ENCODE data around the gene OSR1. TPM values are rescaled to one million over a fixed set of nuclear protein-coding genes. Genes with fewer than 3 reads are reported as not detected.

OSR1 gene
- total RNA-seq, 1 donor from 2014 or later, result not detected

- Mint-ChIP-seq H3K36me3 (ENCODE audit: low read depth) (peaks cover 8% of the 10 kb centered on the region), H3K27ac (no peak overlapping the region), H3K4me1 (peaks cover 38% of the 10 kb centered on the region), H3K27me3 (peaks cover 50% of the 10 kb centered on the region), H3K4me3 (no peak overlapping the region), H3K9me3 (no peaks in the 10 kb centered on the region)
- intact Hi-C loops (cut with micrococcal nuclease), result loop anchor here (5.0 kb wide), 7 partner anchors 642 to 1598 kb away; partner anchors contain the start of genes GDF7, GEN1, HS1BP3 and LDAH
- CTCF ChIA-PET, result no interaction called here
- no peak for ATAC-seq (ENCODE audit: low read depth)
- TF ChIP-seq CTCF (IDR thresholded peaks at IDR 0.05), result no peak
- POLR2A ChIA-PET, result no interaction called here
- no peak for DNase-seq
Observed at GRCh38 chr2:19349911-19350677, 8.3 kb downstream of the OSR1 start.

DNA sequence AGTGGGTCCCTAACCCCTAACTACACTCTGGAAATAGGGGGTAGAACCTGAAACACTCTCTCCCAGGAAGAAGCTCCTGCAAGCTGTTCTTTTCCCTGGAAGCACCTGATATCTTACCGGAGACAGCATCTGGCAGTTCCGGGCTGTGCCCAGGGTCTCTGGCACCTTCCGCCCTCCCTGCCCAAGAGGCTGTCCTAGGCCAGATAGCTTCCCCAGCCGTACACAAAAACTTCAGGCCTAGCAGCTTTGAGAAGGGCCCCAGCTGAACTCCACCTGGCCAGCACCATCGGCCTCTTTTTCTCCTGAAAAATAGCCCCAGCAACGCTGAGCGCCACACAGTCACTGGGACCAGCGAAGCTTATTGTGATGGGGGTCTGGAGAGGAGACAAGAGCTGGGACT is 9.7 kb downstream of the OSR1 start:
- peaks cover 38% of the 10 kb centered on the region for H3K4me1 Mint-ChIP-seq
- ATAC-seq (ENCODE audit: low read depth) (no peak), DNase-seq (no peak)
- H3K27ac Mint-ChIP-seq, result no peak overlapping the region
- H3K36me3 Mint-ChIP-seq (ENCODE audit: low read depth), result peaks cover 8% of the 10 kb centered on the region
- ChIA-PET POLR2A (interaction anchor here (1.8 kb wide), 2 partner anchors 9 to 12 kb away, joined by 11 to 15 read pairs; partner anchors contain the start of gene OSR1), CTCF (no interaction called here)
- intact Hi-C loops (cut with micrococcal nuclease), result loop anchor here (1.0 to 5.0 kb wide), 11 partner anchors 14 to 1596 kb away; partner anchors contain the start of genes GDF7, GEN1, HS1BP3 and LAPTM4A
- no peaks in the 10 kb centered on the region for H3K9me3 Mint-ChIP-seq
- TF ChIP-seq CTCF (IDR thresholded peaks at IDR 0.05), result no peak
- no peak overlapping the region for H3K4me3 Mint-ChIP-seq
- peaks cover 36% of the 10 kb centered on the region for H3K27me3 Mint-ChIP-seq

DNA sequence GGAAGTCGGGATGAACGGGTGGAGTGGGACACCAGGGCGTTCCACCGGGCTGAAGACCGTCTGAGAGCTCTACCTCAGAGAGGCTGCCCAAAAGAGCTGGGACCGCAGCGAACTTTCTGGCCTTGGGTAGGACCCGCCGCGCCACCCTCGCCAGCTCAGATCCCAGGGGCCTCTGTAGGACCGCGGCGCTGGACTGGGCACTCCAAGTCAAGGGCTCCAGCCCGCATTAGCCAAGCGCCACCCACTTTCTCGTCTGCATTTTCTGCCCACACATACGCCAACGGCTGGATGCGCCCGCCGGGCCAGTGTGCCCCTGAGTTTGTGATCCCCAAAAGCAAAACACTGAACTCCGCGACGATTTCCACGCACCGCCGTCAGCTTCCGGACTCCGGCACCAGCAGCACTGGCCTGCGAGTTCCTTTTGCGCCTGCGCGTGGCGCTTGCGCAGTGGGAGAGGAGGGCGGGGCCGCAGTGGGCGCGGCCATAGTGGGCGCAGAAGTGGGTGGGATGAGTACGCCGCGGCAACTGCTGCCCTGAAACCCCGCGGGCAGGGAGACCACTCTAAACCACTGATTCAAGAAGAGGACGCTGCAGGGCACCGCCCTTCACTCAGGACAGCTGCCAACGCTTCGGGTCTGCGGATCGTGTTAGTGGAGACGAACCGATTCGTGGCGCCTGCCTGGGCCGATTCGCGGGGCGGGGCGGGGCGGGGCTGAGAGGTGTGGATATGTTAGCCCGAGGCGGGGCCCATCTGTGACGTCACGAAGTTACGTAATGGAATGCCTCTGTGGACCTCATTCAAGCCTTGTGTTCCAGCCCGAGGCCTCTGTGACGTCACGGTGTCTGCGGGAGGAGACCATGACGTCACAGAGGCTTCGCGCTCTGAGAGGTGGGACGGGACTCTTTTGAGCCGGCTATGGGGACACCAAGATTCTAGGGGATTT is 10.5 kb downstream of the OSR1 start:
- ChIA-PET POLR2A (interaction anchor here (0.8 to 2.6 kb wide), 10 partner anchors 10 to 1099 kb away, joined by 3 to 24 read pairs (median 4); partner anchors contain the start of genes OSR1, RDH14, RHOB and TTC32), CTCF (interaction anchor here (0.7 kb wide), 1 partner anchor 16 kb away, joined by 4 read pairs; no protein-coding TSS in a partner anchor)
- H3K4me1 Mint-ChIP-seq, result peaks cover 35% of the 10 kb centered on the region
- peak overlapping the region; percentile 98 for H3K27ac Mint-ChIP-seq
- H3K27me3 Mint-ChIP-seq, result peaks cover 28% of the 10 kb centered on the region
- peak; percentile 89 for ATAC-seq (ENCODE audit: low read depth)
- H3K36me3 Mint-ChIP-seq (ENCODE audit: low read depth), result peaks cover 8% of the 10 kb centered on the region
- DNase-seq, result peak; percentile 100
- H3K4me3 Mint-ChIP-seq, result peak overlapping the region; percentile 98
- no peaks in the 10 kb centered on the region for H3K9me3 Mint-ChIP-seq
- no peak for TF ChIP-seq CTCF (IDR thresholded peaks at IDR 0.05)
- intact Hi-C loops (cut with micrococcal nuclease), result loop anchor here (1.0 to 5.0 kb wide), 11 partner anchors 14 to 1596 kb away; partner anchors contain the start of genes GDF7, GEN1, HS1BP3 and LAPTM4A

GRCh38 chr2:19346983-19347618 is 11.3 kb downstream of the OSR1 start:
- intact Hi-C loops (cut with micrococcal nuclease), result loop anchor here (5.0 kb wide), 7 partner anchors 645 to 1595 kb away; partner anchors contain the start of genes GDF7, GEN1, HS1BP3 and LDAH
- Mint-ChIP-seq H3K36me3 (ENCODE audit: low read depth) (peaks cover 8% of the 10 kb centered on the region), H3K9me3 (no peaks in the 10 kb centered on the region), H3K27me3 (peaks cover 23% of the 10 kb centered on the region), H3K27ac (peak overlapping the region; percentile 98), H3K4me1 (peaks cover 31% of the 10 kb centered on the region), H3K4me3 (peak overlapping the region; percentile 98)
- DNase-seq (no peak), ATAC-seq (ENCODE audit: low read depth) (peak; percentile 3)
- CTCF ChIA-PET, result interaction anchor here (0.7 kb wide), 1 partner anchor 17 kb away, joined by 4 read pairs; no protein-coding TSS in a partner anchor
- no peak for TF ChIP-seq CTCF (IDR thresholded peaks at IDR 0.05)
- POLR2A ChIA-PET, result interaction anchor here (0.8 to 2.6 kb wide), 9 partner anchors 9 to 1100 kb away, joined by 3 to 24 read pairs (median 6); partner anchors contain the start of genes OSR1, RDH14, RHOB and TTC32
